Activated CD8-positive, alpha-beta T cell treated with anti-CD3 and anti-CD28 coated beads, Interleukin-2, amount 10 ng/mL, durations not matched to agents 7 days and 5 days (primary cell): ENCODE measurements around the gene RHOG. TPM values are rescaled to one million over a fixed set of nuclear protein-coding genes. Genes with fewer than 3 reads are reported as not detected.

Experiments
- ATAC-seq: fragments of 150-1000 bp; cut with Tn5 transposase; one replicate; pipeline ENCODE4 v1.10.0; 2021; ENCODE audit warnings: moderate library complexity
- CTCF ChIA-PET: fragments of 350-600 bp; sonication (Branson Sonifier 250); formaldehyde crosslinking; loops from one replicate; lab custom pipeline; 2021; ENCODE audit warnings: antibody characterized with exemption; lab: Charles Lee
- POLR2A ChIA-PET: fragments of 350-600 bp; sonication (Branson Sonifier 250); formaldehyde crosslinking; loops from one replicate; lab custom pipeline; 2021; ENCODE audit warnings: antibody characterized with exemption; lab: Charles Lee
- DNase-seq: peaks from one replicate; pipeline ENCODE4 v3.0.0-alpha.2; 2020
- H3K27ac Mint-ChIP-seq: one replicate; pipeline ENCODE4 v1.8.0; 2021; ENCODE audit warnings: mild to moderate bottlenecking, mixed read lengths
- H3K27me3 Mint-ChIP-seq: one replicate; pipeline ENCODE4 v1.8.0; 2021; ENCODE audit warnings: low read depth, mixed read lengths
- H3K36me3 Mint-ChIP-seq: one replicate; pipeline ENCODE4 v1.8.0; 2021; ENCODE audit warnings: low read depth, mixed read lengths
- H3K4me1 Mint-ChIP-seq: one replicate; pipeline ENCODE4 v1.8.0; 2021; ENCODE audit warnings: low read depth, mixed read lengths
- H3K4me3 Mint-ChIP-seq: one replicate; pipeline ENCODE4 v1.8.0; 2021; ENCODE audit warnings: mild to moderate bottlenecking, mixed read lengths
- H3K9me3 Mint-ChIP-seq: one replicate; pipeline ENCODE4 v1.8.0; 2022; ENCODE audit warnings: mixed read lengths; ENCODE audit not compliant: insufficient read depth
- total RNA-seq, 2 experiments: library from RNA; stranded (reverse); gene quantifications; one replicate each; pipeline ENCODE4 v1.2.3, GENCODE V29; 2021

RHOG gene
- total RNA-seq, 2 experiments from 2014 or later, result 173 to 191 TPM

- ChIA-PET CTCF (interaction anchor here (0.7 to 19.5 kb wide), 51 partner anchors 10 to 300 kb away, joined by 3 to 630 read pairs (median 5); partner anchors contain the start of genes PGAP2 and RHOG), POLR2A (interaction anchor here (0.7 to 13.5 kb wide), 4 partner anchors 11 to 223 kb away, joined by 3 to 234 read pairs (median 5); partner anchors contain the start of gene RHOG)
- Mint-ChIP-seq H3K4me3 (no peak overlapping the region), H3K36me3 (no peaks in the 10 kb centered on the region), H3K27ac (no peak overlapping the region), H3K9me3 (no peaks in the 10 kb centered on the region), H3K4me1 (peaks cover 49% of the 10 kb centered on the region), H3K27me3 (no peaks in the 10 kb centered on the region)
- DNase-seq (peak; percentile 68), ATAC-seq (peak; percentile 61)
Measured at GRCh38 chr11:3849297-3849874, 8.6 kb upstream of the RHOG start.

GRCh38 chr11:3845670-3846069 lies 4.9 kb upstream of the RHOG start:
- Mint-ChIP-seq H3K4me3 (no peak overlapping the region), H3K4me1 (peaks cover 35% of the 10 kb centered on the region), H3K27me3 (no peaks in the 10 kb centered on the region), H3K27ac (no peak overlapping the region), H3K36me3 (no peaks in the 10 kb centered on the region), H3K9me3 (no peaks in the 10 kb centered on the region)
- no peak for DNase-seq
- POLR2A ChIA-PET, result interaction anchor here (1.7 to 2.9 kb wide), 2 partner anchors 9 to 14 kb away, joined by 4 to 28 read pairs; partner anchors contain the start of gene STIM1
- CTCF ChIA-PET, result interaction anchor here (0.8 to 19.5 kb wide), 4 partner anchors 9 to 224 kb away, joined by 4 to 630 read pairs (median 231); partner anchors contain the start of gene STIM1
- no peak for ATAC-seq

- no peak overlapping the region for H3K4me3 Mint-ChIP-seq
- peaks cover 35% of the 10 kb centered on the region for H3K4me1 Mint-ChIP-seq
- POLR2A ChIA-PET, result interaction anchor here (1.7 to 2.9 kb wide), 2 partner anchors 10 to 13 kb away, joined by 4 to 28 read pairs; partner anchors contain the start of gene STIM1
- H3K27me3 Mint-ChIP-seq, result no peaks in the 10 kb centered on the region
- H3K27ac Mint-ChIP-seq, result no peak overlapping the region
- ATAC-seq (no peak), DNase-seq (no peak)
- CTCF ChIA-PET, result interaction anchor here (0.8 to 19.5 kb wide), 3 partner anchors 9 to 224 kb away, joined by 4 to 630 read pairs (median 458); partner anchors contain the start of gene STIM1
- H3K36me3 Mint-ChIP-seq, result peaks cover 1% of the 10 kb centered on the region
- H3K9me3 Mint-ChIP-seq, result no peaks in the 10 kb centered on the region
Measured at GRCh38 chr11:3845246-3845645, 4.5 kb upstream of the RHOG start.

- POLR2A ChIA-PET, result interaction anchor here (1.5 to 2.9 kb wide), 2 partner anchors 12 to 95 kb away, joined by 3 to 28 read pairs; partner anchors contain the start of gene STIM1
- no peaks in the 10 kb centered on the region for H3K27me3 Mint-ChIP-seq
- DNase-seq, result no peak
- H3K9me3 Mint-ChIP-seq, result no peaks in the 10 kb centered on the region
- H3K4me3 Mint-ChIP-seq, result no peak overlapping the region
- peak overlapping the region; percentile 63 for H3K27ac Mint-ChIP-seq
- H3K36me3 Mint-ChIP-seq, result peaks cover 20% of the 10 kb centered on the region
- H3K4me1 Mint-ChIP-seq, result peaks cover 36% of the 10 kb centered on the region
- ATAC-seq, result no peak
- CTCF ChIA-PET, result interaction anchor here (19.3 to 19.5 kb wide), 2 partner anchors 11 to 226 kb away, joined by 458 to 630 read pairs; partner anchors contain the start of gene STIM1
Measured at GRCh38 chr11:3843326-3843725, 2.6 kb upstream of the RHOG start.

GRCh38 chr11:3841426-3842350 lies 929 bp upstream of the RHOG start:
- ChIA-PET POLR2A (interaction anchor here (0.6 to 8.2 kb wide), 22 partner anchors 10 to 250 kb away, joined by 3 to 234 read pairs (median 5); partner anchors contain the start of genes NUP98, PGAP2 and STIM1), CTCF (interaction anchor here (0.7 to 19.3 kb wide), 45 partner anchors 8 to 253 kb away, joined by 3 to 458 read pairs (median 4); partner anchors contain the start of genes NUP98, PGAP2, RRM1 and STIM1)
- H3K9me3 Mint-ChIP-seq, result no peaks in the 10 kb centered on the region
- H3K27me3 Mint-ChIP-seq, result no peaks in the 10 kb centered on the region
- peak overlapping the region; percentile 99 for H3K27ac Mint-ChIP-seq
- DNase-seq (peak; percentile 94), ATAC-seq (peak; percentile 71)
- H3K4me1 Mint-ChIP-seq, result peaks cover 51% of the 10 kb centered on the region
- H3K36me3 Mint-ChIP-seq, result peaks cover 31% of the 10 kb centered on the region
- H3K4me3 Mint-ChIP-seq, result peak overlapping the region; percentile 81

GRCh38 chr11:3840004-3840869 lies 522 bp downstream of the RHOG start:
- Mint-ChIP-seq H3K4me3 (peak overlapping the region; percentile 92), H3K27ac (peak overlapping the region; percentile 92), H3K27me3 (no peaks in the 10 kb centered on the region), H3K9me3 (no peaks in the 10 kb centered on the region), H3K4me1 (peaks cover 55% of the 10 kb centered on the region), H3K36me3 (peaks cover 44% of the 10 kb centered on the region)
- POLR2A ChIA-PET, result interaction anchor here (0.5 to 8.2 kb wide), 22 partner anchors 9 to 262 kb away, joined by 3 to 234 read pairs (median 5); partner anchors contain the start of genes PGAP2 and STIM1
- CTCF ChIA-PET, result interaction anchor here (0.7 to 19.3 kb wide), 14 partner anchors 9 to 232 kb away, joined by 3 to 458 read pairs (median 8); partner anchors contain the start of genes NUP98, PGAP2 and STIM1
- ATAC-seq, result peak; percentile 5
- DNase-seq, result peak; percentile 51

GRCh38 chr11:3838504-3838903 lies 2.3 kb downstream of the RHOG start:
- Mint-ChIP-seq H3K27ac (peak overlapping the region; percentile 92), H3K4me3 (peak overlapping the region; percentile 92), H3K27me3 (no peaks in the 10 kb centered on the region), H3K4me1 (peaks cover 67% of the 10 kb centered on the region), H3K9me3 (no peaks in the 10 kb centered on the region), H3K36me3 (peaks cover 61% of the 10 kb centered on the region)
- ChIA-PET CTCF (interaction anchor here (0.6 to 19.3 kb wide), 13 partner anchors 10 to 351 kb away, joined by 3 to 458 read pairs (median 4); partner anchors contain the start of genes PGAP2 and STIM1), POLR2A (interaction anchor here (0.6 to 8.2 kb wide), 6 partner anchors 13 to 257 kb away, joined by 3 to 234 read pairs (median 4); partner anchors contain the start of gene STIM1)
- no peak for ATAC-seq
- DNase-seq, result no peak

GRCh38 chr11:3837793-3838192 lies 3.0 kb downstream of the RHOG start:
- DNase-seq (no peak), ATAC-seq (no peak)
- H3K27me3 Mint-ChIP-seq, result no peaks in the 10 kb centered on the region
- peaks cover 67% of the 10 kb centered on the region for H3K36me3 Mint-ChIP-seq
- peak overlapping the region; percentile 92 for H3K27ac Mint-ChIP-seq
- peaks cover 70% of the 10 kb centered on the region for H3K4me1 Mint-ChIP-seq
- H3K9me3 Mint-ChIP-seq, result no peaks in the 10 kb centered on the region
- H3K4me3 Mint-ChIP-seq, result peak overlapping the region; percentile 92
- POLR2A ChIA-PET, result interaction anchor here (4.5 to 8.2 kb wide), 2 partner anchors 12 to 18 kb away, joined by 18 to 234 read pairs; partner anchors contain the start of gene STIM1
- CTCF ChIA-PET, result interaction anchor here (1.0 to 19.3 kb wide), 7 partner anchors 13 to 235 kb away, joined by 3 to 458 read pairs (median 20); partner anchors contain the start of genes PGAP2 and STIM1

- DNase-seq, result peak; percentile 75
- CTCF ChIA-PET, result interaction anchor here (1.0 to 19.3 kb wide), 9 partner anchors 12 to 259 kb away, joined by 3 to 458 read pairs (median 7); partner anchors contain the start of genes PGAP2 and STIM1
- ATAC-seq, result peak; percentile 5
- peak overlapping the region; percentile 90 for H3K27ac Mint-ChIP-seq
- H3K4me1 Mint-ChIP-seq, result peaks cover 75% of the 10 kb centered on the region
- peaks cover 72% of the 10 kb centered on the region for H3K36me3 Mint-ChIP-seq
- POLR2A ChIA-PET, result interaction anchor here (8.2 kb wide), 1 partner anchor 18 kb away, joined by 234 read pairs; the partner anchor contains the start of gene STIM1
- no peaks in the 10 kb centered on the region for H3K9me3 Mint-ChIP-seq
- H3K4me3 Mint-ChIP-seq, result peak overlapping the region; percentile 92
- H3K27me3 Mint-ChIP-seq, result no peaks in the 10 kb centered on the region
Measured at GRCh38 chr11:3836903-3837302, 3.9 kb downstream of the RHOG start.

GRCh38 chr11:3835751-3836150 lies 5.0 kb downstream of the RHOG start:
- Mint-ChIP-seq H3K9me3 (no peaks in the 10 kb centered on the region), H3K4me3 (peak overlapping the region; percentile 92), H3K27ac (peak overlapping the region; percentile 84), H3K27me3 (no peaks in the 10 kb centered on the region), H3K36me3 (peaks cover 84% of the 10 kb centered on the region), H3K4me1 (peaks cover 82% of the 10 kb centered on the region)
- POLR2A ChIA-PET, result interaction anchor here (1.0 to 8.2 kb wide), 2 partner anchors 20 to 225 kb away, joined by 3 to 234 read pairs; partner anchors contain the start of gene STIM1
- ATAC-seq (no peak), DNase-seq (no peak)
- CTCF ChIA-PET, result interaction anchor here (1.0 to 19.3 kb wide), 7 partner anchors 9 to 237 kb away, joined by 3 to 458 read pairs (median 15); partner anchors contain the start of genes PGAP2 and STIM1
